ENCODE data around the gene OR12D3. TPM values are rescaled to one million over a fixed set of nuclear protein-coding genes. Genes with fewer than 3 reads are reported as not detected.
A peak's percentile ranks its signal among the peaks of the same experiment; 100 is the strongest.

OR12D3 gene
- total RNA-seq, 1 experiment from 2014 or later = not detected

DNA sequence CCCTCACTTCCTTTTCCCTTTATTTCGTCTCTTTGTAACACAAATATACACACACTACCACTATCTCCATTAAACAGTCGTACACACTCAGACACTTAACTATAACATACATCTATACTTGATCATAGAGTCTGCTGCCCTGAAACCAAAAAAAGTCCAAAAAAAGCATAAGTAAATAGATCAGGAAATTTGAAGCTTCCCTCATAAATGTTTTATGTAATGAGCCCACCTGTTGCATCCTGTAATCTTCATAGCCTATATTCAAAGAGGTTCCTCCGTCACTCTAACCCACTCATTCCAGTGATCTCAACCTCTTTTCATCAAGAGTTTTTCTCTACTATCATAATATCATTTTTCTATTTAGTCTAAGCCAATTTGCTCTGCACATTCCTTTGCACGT, 13.4 kb upstream of the OR12D3 start (continued):
- TF ChIP-seq JUN (CRISPR knock-in tag; IDR thresholded peaks at IDR 0.05) (no peak), ZBTB21 (CRISPR knock-in tag; IDR thresholded peaks at IDR 0.05; ENCODE audit: borderline replicate concordance) (no peak), ZNF396 (CRISPR knock-in tag; IDR thresholded peaks at IDR 0.05; ENCODE audit: borderline replicate concordance) (no peak), ZNF263 (CRISPR knock-in tag; IDR thresholded peaks at IDR 0.05; ENCODE audit: low read depth) (no peak)
- TF ChIP-seq, protein P1, sequence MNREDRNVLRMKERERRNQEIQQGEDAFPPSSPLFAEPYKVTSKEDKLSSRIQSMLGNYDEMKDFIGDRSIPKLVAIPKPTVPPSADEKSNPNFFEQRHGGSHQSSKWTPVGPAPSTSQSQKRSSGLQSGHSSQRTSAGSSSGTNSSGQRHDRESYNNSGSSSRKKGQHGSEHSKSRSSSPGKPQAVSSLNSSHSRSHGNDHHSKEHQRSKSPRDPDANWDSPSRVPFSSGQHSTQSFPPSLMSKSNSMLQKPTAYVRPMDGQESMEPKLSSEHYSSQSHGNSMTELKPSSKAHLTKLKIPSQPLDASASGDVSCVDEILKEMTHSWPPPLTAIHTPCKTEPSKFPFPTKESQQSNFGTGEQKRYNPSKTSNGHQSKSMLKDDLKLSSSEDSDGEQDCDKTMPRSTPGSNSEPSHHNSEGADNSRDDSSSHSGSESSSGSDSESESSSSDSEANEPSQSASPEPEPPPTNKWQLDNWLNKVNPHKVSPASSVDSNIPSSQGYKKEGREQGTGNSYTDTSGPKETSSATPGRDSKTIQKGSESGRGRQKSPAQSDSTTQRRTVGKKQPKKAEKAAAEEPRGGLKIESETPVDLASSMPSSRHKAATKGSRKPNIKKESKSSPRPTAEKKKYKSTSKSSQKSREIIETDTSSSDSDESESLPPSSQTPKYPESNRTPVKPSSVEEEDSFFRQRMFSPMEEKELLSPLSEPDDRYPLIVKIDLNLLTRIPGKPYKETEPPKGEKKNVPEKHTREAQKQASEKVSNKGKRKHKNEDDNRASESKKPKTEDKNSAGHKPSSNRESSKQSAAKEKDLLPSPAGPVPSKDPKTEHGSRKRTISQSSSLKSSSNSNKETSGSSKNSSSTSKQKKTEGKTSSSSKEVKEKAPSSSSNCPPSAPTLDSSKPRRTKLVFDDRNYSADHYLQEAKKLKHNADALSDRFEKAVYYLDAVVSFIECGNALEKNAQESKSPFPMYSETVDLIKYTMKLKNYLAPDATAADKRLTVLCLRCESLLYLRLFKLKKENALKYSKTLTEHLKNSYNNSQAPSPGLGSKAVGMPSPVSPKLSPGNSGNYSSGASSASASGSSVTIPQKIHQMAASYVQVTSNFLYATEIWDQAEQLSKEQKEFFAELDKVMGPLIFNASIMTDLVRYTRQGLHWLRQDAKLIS (CRISPR knock-in tag; IDR thresholded peaks at IDR 0.05; ENCODE audit: borderline replicate concordance) = no peak
- TF ChIP-seq, protein P2, sequence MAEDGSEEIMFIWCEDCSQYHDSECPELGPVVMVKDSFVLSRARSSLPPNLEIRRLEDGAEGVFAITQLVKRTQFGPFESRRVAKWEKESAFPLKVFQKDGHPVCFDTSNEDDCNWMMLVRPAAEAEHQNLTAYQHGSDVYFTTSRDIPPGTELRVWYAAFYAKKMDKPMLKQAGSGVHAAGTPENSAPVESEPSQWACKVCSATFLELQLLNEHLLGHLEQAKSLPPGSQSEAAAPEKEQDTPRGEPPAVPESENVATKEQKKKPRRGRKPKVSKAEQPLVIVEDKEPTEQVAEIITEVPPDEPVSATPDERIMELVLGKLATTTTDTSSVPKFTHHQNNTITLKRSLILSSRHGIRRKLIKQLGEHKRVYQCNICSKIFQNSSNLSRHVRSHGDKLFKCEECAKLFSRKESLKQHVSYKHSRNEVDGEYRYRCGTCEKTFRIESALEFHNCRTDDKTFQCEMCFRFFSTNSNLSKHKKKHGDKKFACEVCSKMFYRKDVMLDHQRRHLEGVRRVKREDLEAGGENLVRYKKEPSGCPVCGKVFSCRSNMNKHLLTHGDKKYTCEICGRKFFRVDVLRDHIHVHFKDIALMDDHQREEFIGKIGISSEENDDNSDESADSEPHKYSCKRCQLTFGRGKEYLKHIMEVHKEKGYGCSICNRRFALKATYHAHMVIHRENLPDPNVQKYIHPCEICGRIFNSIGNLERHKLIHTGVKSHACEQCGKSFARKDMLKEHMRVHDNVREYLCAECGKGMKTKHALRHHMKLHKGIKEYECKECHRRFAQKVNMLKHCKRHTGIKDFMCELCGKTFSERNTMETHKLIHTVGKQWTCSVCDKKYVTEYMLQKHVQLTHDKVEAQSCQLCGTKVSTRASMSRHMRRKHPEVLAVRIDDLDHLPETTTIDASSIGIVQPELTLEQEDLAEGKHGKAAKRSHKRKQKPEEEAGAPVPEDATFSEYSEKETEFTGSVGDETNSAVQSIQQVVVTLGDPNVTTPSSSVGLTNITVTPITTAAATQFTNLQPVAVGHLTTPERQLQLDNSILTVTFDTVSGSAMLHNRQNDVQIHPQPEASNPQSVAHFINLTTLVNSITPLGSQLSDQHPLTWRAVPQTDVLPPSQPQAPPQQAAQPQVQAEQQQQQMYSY (CRISPR knock-in tag; IDR thresholded peaks at IDR 0.05) = no peak

DNA sequence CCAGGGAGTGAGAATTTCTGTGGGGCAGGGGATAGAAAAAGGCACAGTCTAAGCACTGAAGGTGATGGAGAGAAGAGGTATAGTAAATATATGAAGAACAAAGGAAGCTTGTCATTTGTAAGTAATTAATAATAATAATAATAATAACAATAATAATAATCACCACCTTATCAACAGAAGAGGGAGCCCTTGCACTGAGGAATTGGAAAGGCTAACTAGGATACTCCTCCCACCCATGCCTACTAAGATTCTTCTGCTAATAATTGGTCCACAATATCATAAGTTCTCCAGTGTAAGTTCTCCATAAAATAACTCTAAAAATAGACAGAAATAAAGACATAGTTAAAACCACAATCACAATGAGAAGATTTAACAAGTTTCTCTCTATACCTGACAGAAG, 912 bp upstream of the OR12D3 start:
- Mint-ChIP-seq H3K36me3 (no peaks in the 10 kb centered on the region), H3K27me3 (ENCODE audit: low read depth) (no peaks in the 10 kb centered on the region), H3K4me1 (no peaks in the 10 kb centered on the region; the same call in 1 of the 2 replicates), H3K9me3 (no peaks in the 10 kb centered on the region), H3K4me3 (no peak overlapping the region), H3K27ac (no peak overlapping the region)
- DNase-seq (ENCODE audit: low spot score) = no peak
- no peak for TF ChIP-seq TP53 (CRISPR knock-in tag; IDR thresholded peaks at IDR 0.05)
- CTCF ChIA-PET = interaction anchor here (0.6 to 3.5 kb wide), 13 partner anchors 13 to 278 kb away, joined by 3 to 31 read pairs (median 3); no protein-coding TSS in a partner anchor
- POLR2A ChIA-PET = no interaction called here
- no peak for ATAC-seq

DNA sequence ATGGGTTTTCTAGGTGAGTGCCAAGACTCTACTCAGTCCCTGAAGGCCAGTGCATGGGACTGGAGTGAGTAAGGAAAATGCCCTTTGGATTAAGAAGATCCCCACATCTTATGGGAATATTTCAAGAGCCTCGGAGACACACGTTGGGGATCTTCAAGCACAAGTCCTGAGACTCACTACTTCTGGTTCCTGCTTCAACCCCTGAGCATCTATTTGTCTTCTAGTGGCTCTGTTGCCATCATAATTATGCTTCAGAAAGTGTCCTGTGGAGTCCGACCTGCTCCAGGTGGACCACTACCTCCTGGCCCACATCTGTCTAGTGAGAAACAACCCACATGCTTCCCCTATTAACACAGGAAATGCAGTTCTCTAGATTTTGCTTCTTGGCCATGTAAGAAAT, 6.3 kb downstream of the OR12D3 start, which contains the start of gene OR5V1:
Gene OR5V1 (minus strand): TSS at position 101 of the 400 bp plus-strand sequence. CDS start 12,670 bp downstream, outside the sequence.
- no peak within 1 kb of the TSS for H3K27ac Mint-ChIP-seq
- POLR2A ChIA-PET = no interaction called here
- TF ChIP-seq ZNF121 (CRISPR knock-in tag; IDR thresholded peaks at IDR 0.05) = no peak
- H3K4me1 Mint-ChIP-seq = no peaks in the 10 kb centered on the region
- no peak for DNase-seq (ENCODE audit: low spot score)
- H3K36me3 Mint-ChIP-seq = no peaks in the 10 kb centered on the region
- no peak within 1 kb of the TSS for H3K4me3 Mint-ChIP-seq
- ATAC-seq = no peak
- H3K9me3 Mint-ChIP-seq = peaks cover 11% of the 10 kb centered on the region
- CTCF ChIA-PET = interaction anchor here (1.5 kb wide), 1 partner anchor 220 kb away, joined by 3 read pairs; no protein-coding TSS in a partner anchor
- no peaks in the 10 kb centered on the region for H3K27me3 Mint-ChIP-seq (ENCODE audit: low read depth)

DNA sequence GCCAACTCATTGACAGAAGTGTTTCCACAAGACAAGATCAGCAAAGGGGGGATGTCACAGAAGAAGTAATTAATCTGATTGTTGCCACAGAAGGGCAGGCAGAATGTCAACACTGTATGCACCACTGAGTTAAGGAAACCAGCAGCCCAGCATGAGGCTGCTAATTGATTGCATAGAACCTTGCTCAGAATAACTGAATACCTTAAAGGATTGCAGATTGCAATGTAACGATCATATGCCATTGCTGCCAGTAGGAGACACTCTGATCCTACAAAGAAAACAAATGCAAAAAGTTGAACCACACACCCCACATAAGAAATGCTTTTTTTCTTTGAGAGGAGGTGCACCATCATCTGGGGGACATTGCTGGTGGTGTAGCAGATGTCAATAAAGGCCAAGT, 19.5 kb downstream of the OR12D3 start:
- CTCF ChIA-PET = no interaction called here
- peaks cover 10% of the 10 kb centered on the region for H3K9me3 Mint-ChIP-seq

More for the DNA sequence above, 19.5 kb downstream of the OR12D3 start:
- Mint-ChIP-seq H3K4me1 (peaks cover 9% of the 10 kb centered on the region), H3K27ac (no peak overlapping the region), H3K4me3 (no peak overlapping the region), H3K27me3 (ENCODE audit: low read depth) (peaks cover 6% of the 10 kb centered on the region), H3K36me3 (no peaks in the 10 kb centered on the region)
- DNase-seq (ENCODE audit: low spot score) (no peak), ATAC-seq (peak; percentile 55; the same call in 1 of the 2 replicates)
- TF ChIP-seq, protein P3, sequence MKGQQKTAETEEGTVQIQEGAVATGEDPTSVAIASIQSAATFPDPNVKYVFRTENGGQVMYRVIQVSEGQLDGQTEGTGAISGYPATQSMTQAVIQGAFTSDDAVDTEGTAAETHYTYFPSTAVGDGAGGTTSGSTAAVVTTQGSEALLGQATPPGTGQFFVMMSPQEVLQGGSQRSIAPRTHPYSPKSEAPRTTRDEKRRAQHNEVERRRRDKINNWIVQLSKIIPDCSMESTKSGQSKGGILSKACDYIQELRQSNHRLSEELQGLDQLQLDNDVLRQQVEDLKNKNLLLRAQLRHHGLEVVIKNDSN (CRISPR knock-in tag; IDR thresholded peaks at IDR 0.05) = no peak
- TF ChIP-seq, protein P4, sequence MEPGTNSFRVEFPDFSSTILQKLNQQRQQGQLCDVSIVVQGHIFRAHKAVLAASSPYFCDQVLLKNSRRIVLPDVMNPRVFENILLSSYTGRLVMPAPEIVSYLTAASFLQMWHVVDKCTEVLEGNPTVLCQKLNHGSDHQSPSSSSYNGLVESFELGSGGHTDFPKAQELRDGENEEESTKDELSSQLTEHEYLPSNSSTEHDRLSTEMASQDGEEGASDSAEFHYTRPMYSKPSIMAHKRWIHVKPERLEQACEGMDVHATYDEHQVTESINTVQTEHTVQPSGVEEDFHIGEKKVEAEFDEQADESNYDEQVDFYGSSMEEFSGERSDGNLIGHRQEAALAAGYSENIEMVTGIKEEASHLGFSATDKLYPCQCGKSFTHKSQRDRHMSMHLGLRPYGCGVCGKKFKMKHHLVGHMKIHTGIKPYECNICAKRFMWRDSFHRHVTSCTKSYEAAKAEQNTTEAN (CRISPR knock-in tag; IDR thresholded peaks at IDR 0.05) = no peak
- no peak for TF ChIP-seq NR2C2 (CRISPR knock-in tag; IDR thresholded peaks at IDR 0.05)
- TF ChIP-seq ZNF423 (CRISPR knock-in tag; IDR thresholded peaks at IDR 0.05) = no peak
- TF ChIP-seq NFE2L1 (CRISPR knock-in tag; IDR thresholded peaks at IDR 0.05) = no peak
- TF ChIP-seq, protein P5, sequence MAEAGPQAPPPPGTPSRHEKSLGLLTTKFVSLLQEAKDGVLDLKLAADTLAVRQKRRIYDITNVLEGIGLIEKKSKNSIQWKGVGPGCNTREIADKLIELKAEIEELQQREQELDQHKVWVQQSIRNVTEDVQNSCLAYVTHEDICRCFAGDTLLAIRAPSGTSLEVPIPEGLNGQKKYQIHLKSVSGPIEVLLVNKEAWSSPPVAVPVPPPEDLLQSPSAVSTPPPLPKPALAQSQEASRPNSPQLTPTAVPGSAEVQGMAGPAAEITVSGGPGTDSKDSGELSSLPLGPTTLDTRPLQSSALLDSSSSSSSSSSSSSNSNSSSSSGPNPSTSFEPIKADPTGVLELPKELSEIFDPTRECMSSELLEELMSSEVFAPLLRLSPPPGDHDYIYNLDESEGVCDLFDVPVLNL (CRISPR knock-in tag; IDR thresholded peaks at IDR 0.05; ENCODE audit: borderline replicate concordance, low read depth) = no peak
- no peak for TF ChIP-seq ELF4 (CRISPR knock-in tag; IDR thresholded peaks at IDR 0.05; ENCODE audit: low read depth)
- no peak for TF ChIP-seq TEAD1 (CRISPR knock-in tag; IDR thresholded peaks at IDR 0.05)
- TF ChIP-seq CREM (CRISPR knock-in tag; IDR thresholded peaks at IDR 0.05) = no peak
- no peak for TF ChIP-seq PRRX2 (CRISPR knock-in tag; IDR thresholded peaks at IDR 0.05)
- no peak for TF ChIP-seq ZNF416 (CRISPR knock-in tag; IDR thresholded peaks at IDR 0.05)
- TF ChIP-seq ZNF121 (CRISPR knock-in tag; IDR thresholded peaks at IDR 0.05) = no peak
- POLR2A ChIA-PET = no interaction called here
